Jurkat, Clone E6-1 (cell line): ENCODE results near the gene CACNB1. TPM values are rescaled to one million over a fixed set of nuclear protein-coding genes. Genes with fewer than 3 reads are reported as not detected.

ENCODE experiments used
- DNase-seq: peaks from one replicate; pipeline ENCODE4 v3.0.0-alpha.2; 2011; ENCODE audit warnings: low read depth, low spot score
- H3K4me3 ChIP-seq: 2 replicates; pipeline ENCODE4 v1.5.1; 2011; ENCODE audit warnings: mild to moderate bottlenecking, low read length, control low read depth, moderate library complexity
- polyA plus RNA-seq: library from polyadenylated mRNA; unstranded; fragments of >200 nt; gene quantifications from one replicate; pipeline ENCODE4 v1.2.1, GENCODE V29; 2012; ENCODE audit warnings: missing spikeins; ENCODE audit not compliant: insufficient read length, insufficient read depth

The CACNB1 gene
- 4.9 TPM for polyA plus RNA-seq

GRCh38 chr17:39197380-39198185, at the start of gene CACNB1:
Gene CACNB1 (minus strand): TSS chr17:39197669. CDS start chr17:39197495, 174 bp downstream.
- peak within 1 kb of the TSS; percentile 80 for H3K4me3 ChIP-seq
- no peak for DNase-seq

GRCh38 chr17:39246274-39246673, 48.8 kb upstream of the CACNB1 start:
- DNase-seq: no peak
- H3K4me3 ChIP-seq: no peak overlapping the region

GRCh38 chr17:39244600-39245570, 47.4 kb upstream of the CACNB1 start:
- no peak overlapping the region for H3K4me3 ChIP-seq
- peak; percentile 82 for DNase-seq

GRCh38 chr17:39244016-39244599, 46.6 kb upstream of the CACNB1 start:
- no peak overlapping the region for H3K4me3 ChIP-seq

GRCh38 chr17:39243155-39243554, 45.7 kb upstream of the CACNB1 start:
- no peak for DNase-seq
- H3K4me3 ChIP-seq: no peak overlapping the region

More at GRCh38 chr17:39244016-39244599, 46.6 kb upstream of the CACNB1 start:
- DNase-seq: peak; percentile 60

GRCh38 chr17:39240631-39241030, 43.2 kb upstream of the CACNB1 start:
- no peak for DNase-seq
- H3K4me3 ChIP-seq: no peak overlapping the region

- no peak overlapping the region for H3K4me3 ChIP-seq
- DNase-seq: peak; percentile 65
These were observed 42.3 kb upstream of the CACNB1 start for GRCh38 chr17:39239640-39240314.

- peak overlapping the region; percentile 24 for H3K4me3 ChIP-seq
- DNase-seq: peak; percentile 85
These were observed 41.0 kb upstream of the CACNB1 start for GRCh38 chr17:39238311-39238972.

GRCh38 chr17:39237586-39237985, 40.1 kb upstream of the CACNB1 start:
- no peak for DNase-seq
- no peak overlapping the region for H3K4me3 ChIP-seq

GRCh38 chr17:39236981-39237441, 39.5 kb upstream of the CACNB1 start:
- DNase-seq: no peak
- H3K4me3 ChIP-seq: no peak overlapping the region

- no peak overlapping the region for H3K4me3 ChIP-seq
- DNase-seq: no peak
These were observed 39.0 kb upstream of the CACNB1 start for GRCh38 chr17:39236450-39236927.

GRCh38 chr17:39235555-39236449, 38.3 kb upstream of the CACNB1 start:
- peak; percentile 74 for DNase-seq

GRCh38 chr17:39231591-39232551, 34.4 kb upstream of the CACNB1 start:
- no peak overlapping the region; the same call in 1 of the 2 replicates for H3K4me3 ChIP-seq
- DNase-seq: peak; percentile 40

More at GRCh38 chr17:39235555-39236449, 38.3 kb upstream of the CACNB1 start:
- H3K4me3 ChIP-seq: no peak overlapping the region

- no peak overlapping the region for H3K4me3 ChIP-seq
- DNase-seq: no peak
These were observed 33.7 kb upstream of the CACNB1 start for GRCh38 chr17:39231091-39231561.

- no peak overlapping the region for H3K4me3 ChIP-seq
- no peak for DNase-seq
These were observed 32.9 kb upstream of the CACNB1 start for GRCh38 chr17:39230361-39230760.
